SK-N-SH treated with all-trans-retinoic acid at 6 μM for 48 hours (cell line): ENCODE measurements around the gene GCG.

ENCODE experiments used
- ATAC-seq: fragments of 200-7000 bp; cut with Tn5 transposase; 3 replicates; pipeline ENCODE4 v1.9.1; 2020; ENCODE audit warnings: mild to moderate bottlenecking, moderate library complexity
- ARNTL ChIP-seq: fragments of 450-650 bp; formaldehyde crosslinking; IDR thresholded peaks from 2 replicates; pipeline ENCODE4 v1.5.0; 2020; ENCODE audit warnings: low read depth, mild to moderate bottlenecking, moderate library complexity, borderline replicate concordance
- BACH2 ChIP-seq: fragments of 250-450 bp; sonication (Bioruptor Pico); IDR thresholded peaks from 2 replicates; pipeline ENCODE4 v1.9.0; 2021; ENCODE audit warnings: mild to moderate bottlenecking, borderline replicate concordance
- ESRRG ChIP-seq: fragments of 250-450 bp; sonication (Bioruptor Pico); IDR thresholded peaks from 2 replicates; pipeline ENCODE4 v1.6.1; 2021; ENCODE audit warnings: mild to moderate bottlenecking
- GLIS3 ChIP-seq: fragments of 250-450 bp; sonication (Bioruptor Pico); IDR thresholded peaks from 2 replicates; pipeline ENCODE4 v1.5.0; 2020; ENCODE audit warnings: mild to moderate bottlenecking, moderate library complexity
- ISL1 ChIP-seq: fragments of 250-450 bp; sonication (Bioruptor Pico); IDR thresholded peaks from 2 replicates; pipeline ENCODE4 v2.1.2; 2022; ENCODE audit warnings: mild to moderate bottlenecking, moderate library complexity
- OSR1 ChIP-seq: fragments of 250-450 bp; sonication (Bioruptor Pico); IDR thresholded peaks from 2 replicates; pipeline ENCODE4 v1.8.0; 2022; ENCODE audit warnings: moderate library complexity, mild to moderate bottlenecking, inconsistent platforms
- PATZ1 ChIP-seq: fragments of 250-450 bp; sonication (Bioruptor Pico); IDR thresholded peaks from 2 replicates; pipeline ENCODE4 v1.8.0; 2020; ENCODE audit warnings: mild to moderate bottlenecking, moderate library complexity, borderline replicate concordance
- PPARA ChIP-seq: fragments of 250-450 bp; sonication (Bioruptor Pico); IDR thresholded peaks from 2 replicates; pipeline ENCODE4 v1.5.0; 2020; ENCODE audit warnings: mild to moderate bottlenecking, borderline replicate concordance
- SNAI2 ChIP-seq: fragments of 250-450 bp; sonication (Bioruptor Pico); IDR thresholded peaks from 2 replicates; pipeline ENCODE4 v1.5.0; 2020; ENCODE audit warnings: mild to moderate bottlenecking, moderate library complexity
- TCF4 ChIP-seq: fragments of 250-450 bp; sonication (Bioruptor Pico); IDR thresholded peaks from 2 replicates; pipeline ENCODE4 v1.8.0; 2021; ENCODE audit warnings: mild to moderate bottlenecking, moderate library complexity, borderline replicate concordance
- TOX ChIP-seq: fragments of 250-450 bp; sonication (Bioruptor Pico); IDR thresholded peaks from 2 replicates; pipeline ENCODE4 v1.8.0; 2021; ENCODE audit warnings: mild to moderate bottlenecking, moderate library complexity, borderline replicate concordance
- TSHZ2 ChIP-seq: fragments of 250-450 bp; sonication (Bioruptor Pico); IDR thresholded peaks from 2 replicates; pipeline ENCODE4 v1.5.0; 2020; ENCODE audit warnings: mild to moderate bottlenecking, moderate library complexity
- ZC3H10 ChIP-seq: fragments of 250-450 bp; sonication (Bioruptor Pico); IDR thresholded peaks from 2 replicates; pipeline ENCODE4 v1.5.1; 2021; ENCODE audit warnings: mild to moderate bottlenecking, moderate library complexity
- ZFP3 ChIP-seq: fragments of 250-450 bp; sonication (Bioruptor Pico); IDR thresholded peaks from 2 replicates; pipeline ENCODE4 v1.5.0; 2020; ENCODE audit warnings: mild to moderate bottlenecking, moderate library complexity
- ZFP30 ChIP-seq: fragments of 450-650 bp; formaldehyde crosslinking; IDR thresholded peaks from 2 replicates; pipeline ENCODE4 v1.5.0; 2022; ENCODE audit warnings: mild to moderate bottlenecking, moderate library complexity
- ZNF565 ChIP-seq: fragments of 450-650 bp; formaldehyde crosslinking; conservative IDR thresholded peaks from 2 replicates; pipeline ENCODE4 v1.5.0; 2020; ENCODE audit warnings: low read depth, mild to moderate bottlenecking, moderate library complexity
- ZNF70 ChIP-seq: fragments of 450-650 bp; formaldehyde crosslinking; IDR thresholded peaks from 2 replicates; pipeline ENCODE4 v1.5.0; 2020; ENCODE audit warnings: mild to moderate bottlenecking, moderate library complexity
- ZNF8 ChIP-seq: fragments of 450-650 bp; formaldehyde crosslinking; IDR thresholded peaks from 2 replicates; pipeline ENCODE4 v1.5.0; 2020; ENCODE audit warnings: mild to moderate bottlenecking, moderate library complexity
- TF ChIP-seq, protein P1 (sequence below): fragments of 250-450 bp; sonication (Bioruptor Pico); IDR thresholded peaks from 2 replicates; pipeline ENCODE4 v1.5.1; 2020; ENCODE audit warnings: low read depth, mild to moderate bottlenecking, moderate library complexity
- TF ChIP-seq, protein P2 (sequence below): fragments of 250-450 bp; sonication (Bioruptor Pico); IDR thresholded peaks from 2 replicates; pipeline ENCODE4 v1.8.0; 2021; ENCODE audit warnings: low read depth, mild to moderate bottlenecking, moderate library complexity, borderline replicate concordance

GCG gene

DNA sequence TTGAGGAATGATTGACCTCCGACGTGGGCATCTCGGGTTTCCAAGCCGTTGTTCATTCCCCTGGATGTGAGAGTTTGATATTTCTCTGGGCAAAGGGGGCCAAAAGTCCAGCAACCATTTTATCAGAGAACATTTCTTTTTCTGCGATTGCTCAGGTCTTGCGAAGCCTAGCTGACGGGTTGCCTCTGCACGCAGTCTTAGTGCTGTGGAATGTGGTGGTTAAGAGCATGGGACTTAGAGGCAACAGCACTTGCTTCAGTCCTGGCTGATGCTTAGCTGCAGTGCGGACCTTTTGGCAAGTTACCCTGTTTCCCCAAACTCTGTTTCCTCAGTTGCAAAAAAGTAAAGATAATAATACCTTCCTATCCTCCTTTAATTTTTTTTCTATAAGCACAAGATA lies 46.2 kb upstream of the GCG start:
- no peak for ATAC-seq

DNA sequence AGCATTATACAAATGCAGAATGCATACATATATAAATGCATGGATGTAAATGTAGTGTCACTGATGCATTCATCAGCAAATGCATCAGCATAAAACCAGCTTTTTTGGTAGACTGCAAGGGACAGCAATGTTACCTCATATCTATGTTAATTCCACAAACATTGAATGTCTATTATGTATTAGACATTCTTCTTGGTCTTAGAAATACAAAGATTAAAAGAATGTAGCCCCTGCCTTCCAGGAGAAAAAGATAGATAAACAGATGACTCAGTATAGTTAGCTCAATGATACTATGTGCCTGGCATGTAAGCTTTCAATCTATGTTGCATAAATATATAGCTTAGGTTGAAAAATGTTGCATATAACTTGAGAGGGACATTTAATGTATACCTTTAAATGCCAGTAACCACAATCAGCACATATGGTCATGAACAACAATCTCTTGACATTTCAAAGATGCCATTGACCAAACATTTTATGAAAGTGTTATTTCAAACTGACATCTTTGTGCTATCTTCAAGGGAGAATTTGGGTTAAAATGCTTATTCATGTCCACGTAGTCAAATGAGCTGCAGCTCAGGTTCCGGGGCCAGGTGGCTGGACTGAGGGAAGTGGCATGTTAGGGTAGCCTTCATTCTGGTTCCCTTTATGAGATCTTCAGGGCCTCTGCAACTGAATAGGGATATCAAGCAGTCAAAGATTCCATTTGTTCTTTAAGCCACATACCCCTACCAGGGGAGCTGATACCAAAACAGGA lies 45.2 kb upstream of the GCG start:
- peak; percentile 73 for ATAC-seq
- TF ChIP-seq PPARA (CRISPR knock-in tag) = no peak
- no peak for TF ChIP-seq BACH2 (CRISPR knock-in tag)
- no peak for TF ChIP-seq ZC3H10 (CRISPR knock-in tag)
- TF ChIP-seq, all 23 proteins: peak for 0

More for the DNA sequence above, 46.2 kb upstream of the GCG start:
- no peak for TF ChIP-seq ZFP30 (CRISPR knock-in tag)
- TF ChIP-seq GLIS3 (CRISPR knock-in tag) = no peak
- no peak for TF ChIP-seq TCF4 (CRISPR knock-in tag)
- TF ChIP-seq SNAI2 = no peak
- no peak for TF ChIP-seq TSHZ2 (CRISPR knock-in tag)
- TF ChIP-seq, protein P1, sequence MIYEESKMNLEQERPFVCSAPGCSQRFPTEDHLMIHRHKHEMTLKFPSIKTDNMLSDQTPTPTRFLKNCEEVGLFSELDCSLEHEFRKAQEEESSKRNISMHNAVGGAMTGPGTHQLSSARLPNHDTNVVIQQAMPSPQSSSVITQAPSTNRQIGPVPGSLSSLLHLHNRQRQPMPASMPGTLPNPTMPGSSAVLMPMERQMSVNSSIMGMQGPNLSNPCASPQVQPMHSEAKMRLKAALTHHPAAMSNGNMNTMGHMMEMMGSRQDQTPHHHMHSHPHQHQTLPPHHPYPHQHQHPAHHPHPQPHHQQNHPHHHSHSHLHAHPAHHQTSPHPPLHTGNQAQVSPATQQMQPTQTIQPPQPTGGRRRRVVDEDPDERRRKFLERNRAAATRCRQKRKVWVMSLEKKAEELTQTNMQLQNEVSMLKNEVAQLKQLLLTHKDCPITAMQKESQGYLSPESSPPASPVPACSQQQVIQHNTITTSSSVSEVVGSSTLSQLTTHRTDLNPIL (CRISPR knock-in tag) = no peak
- TF ChIP-seq ZNF8 (CRISPR knock-in tag) = no peak
- no peak for TF ChIP-seq TOX (CRISPR knock-in tag)
- no peak for TF ChIP-seq ISL1 (CRISPR knock-in tag)
- no peak for TF ChIP-seq ZNF70 (CRISPR knock-in tag)
- no peak for TF ChIP-seq PATZ1 (CRISPR knock-in tag)
- no peak for TF ChIP-seq ZFP3 (CRISPR knock-in tag)
- TF ChIP-seq, protein P2, sequence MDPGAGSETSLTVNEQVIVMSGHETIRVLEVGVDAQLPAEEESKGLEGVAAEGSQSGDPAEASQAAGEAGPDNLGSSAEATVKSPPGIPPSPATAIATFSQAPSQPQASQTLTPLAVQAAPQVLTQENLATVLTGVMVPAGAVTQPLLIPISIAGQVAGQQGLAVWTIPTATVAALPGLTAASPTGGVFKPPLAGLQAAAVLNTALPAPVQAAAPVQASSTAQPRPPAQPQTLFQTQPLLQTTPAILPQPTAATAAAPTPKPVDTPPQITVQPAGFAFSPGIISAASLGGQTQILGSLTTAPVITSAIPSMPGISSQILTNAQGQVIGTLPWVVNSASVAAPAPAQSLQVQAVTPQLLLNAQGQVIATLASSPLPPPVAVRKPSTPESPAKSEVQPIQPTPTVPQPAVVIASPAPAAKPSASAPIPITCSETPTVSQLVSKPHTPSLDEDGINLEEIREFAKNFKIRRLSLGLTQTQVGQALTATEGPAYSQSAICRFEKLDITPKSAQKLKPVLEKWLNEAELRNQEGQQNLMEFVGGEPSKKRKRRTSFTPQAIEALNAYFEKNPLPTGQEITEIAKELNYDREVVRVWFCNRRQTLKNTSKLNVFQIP (CRISPR knock-in tag) = no peak
- no peak for TF ChIP-seq ESRRG (CRISPR knock-in tag)
- TF ChIP-seq ZC3H10 (CRISPR knock-in tag) = no peak
- TF ChIP-seq BACH2 (CRISPR knock-in tag) = no peak
- TF ChIP-seq ZNF565 (CRISPR knock-in tag) = no peak

DNA sequence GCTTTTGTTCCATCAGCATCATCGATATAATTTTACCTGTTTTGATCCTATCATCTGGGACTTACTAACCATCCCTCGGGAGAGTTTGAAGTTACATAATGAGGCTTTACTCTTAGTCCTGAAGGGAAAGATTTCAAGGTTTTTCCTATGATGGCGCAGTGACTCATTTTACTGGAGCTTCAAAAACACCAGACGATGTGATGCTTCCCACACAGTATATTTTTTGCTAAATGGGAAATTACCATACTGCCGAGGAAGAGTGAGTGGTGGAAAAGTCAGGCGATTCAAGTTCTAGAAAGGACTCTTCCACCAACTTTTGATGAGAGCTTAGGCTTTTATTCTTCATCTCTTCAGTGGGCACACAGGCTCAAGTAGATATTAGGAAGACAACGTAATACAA lies 44.6 kb upstream of the GCG start:
- peak; percentile 36; the same call in 2 of the 3 replicates for ATAC-seq
- TF ChIP-seq PATZ1 (CRISPR knock-in tag) (no peak), PPARA (CRISPR knock-in tag) (no peak), TSHZ2 (CRISPR knock-in tag) (no peak), ESRRG (CRISPR knock-in tag) (no peak), GLIS3 (CRISPR knock-in tag) (no peak), OSR1 (CRISPR knock-in tag) (no peak), ZC3H10 (CRISPR knock-in tag) (no peak), ARNTL (CRISPR knock-in tag) (no peak)
- TF ChIP-seq, protein P2 (CRISPR knock-in tag) = no peak
